Breast epithelium (tissue), 4 donors: ENCODE results near the gene RNF130. TPM values are rescaled to one million over a fixed set of nuclear protein-coding genes. Genes with fewer than 3 reads are reported as not detected.

Source experiments
- DNase-seq, 2 donors: peaks; one replicate each; pipeline ENCODE4 v3.0.0-alpha.2; 2019; ENCODE audit warnings: low spot score in 2 of 2
- H3K27ac ChIP-seq, 2 donors: fragments of 200-600 bp; sonication (generic) in 1 of 2; one replicate each; pipeline ENCODE4 v1.5.1; 2016 to 2019; ENCODE audit warnings: mild to moderate bottlenecking in 1 of 2
- H3K27me3 ChIP-seq, 2 donors: fragments of 200-600 bp; sonication (generic) in 1 of 2; one replicate each; pipeline versions ENCODE4 v1.5.1 to v1.6.0; 2017 to 2019; ENCODE audit warnings: control low read depth in 1 of 2, mild to moderate bottlenecking in 1 of 2
- H3K36me3 ChIP-seq: fragments of 200-600 bp; one replicate; pipeline ENCODE4 v1.5.1; 2019
- H3K4me1 ChIP-seq, 2 donors: fragments of 200-600 bp; sonication (generic); one replicate each; pipeline ENCODE4 v1.5.1; 2016 to 2019; ENCODE audit warnings: control low read depth in 1 of 2
- H3K4me3 ChIP-seq, 3 donors: fragments of 200-600 bp; sonication (generic); 1 replicate in 2 of 3; 2 replicates in 1 of 3; pipeline ENCODE4 v1.5.1; 2016 to 2019; ENCODE audit warnings: mild to moderate bottlenecking in 3 of 3, moderate library complexity in 2 of 3
- H3K9me3 ChIP-seq, 2 donors: fragments of 200-600 bp; sonication (generic) in 1 of 2; one replicate each; pipeline ENCODE4 v1.5.1; 2016 to 2019; ENCODE audit warnings: control low read depth in 1 of 2
- CTCF ChIP-seq, 3 donors: fragments of 450-650 bp; IDR thresholded peaks; one replicate each; pipeline ENCODE4 v1.5.1; 2016 to 2017; ENCODE audit warnings: antibody characterized with exemption in 3 of 3, mild to moderate bottlenecking in 3 of 3, moderate library complexity in 3 of 3
- POLR2A ChIP-seq: fragments of 450-650 bp; IDR thresholded peaks from one replicate; pipeline ENCODE4 v1.6.1; 2016; ENCODE audit warnings: antibody characterized with exemption, mild to moderate bottlenecking, moderate library complexity
- POLR2AphosphoS5 ChIP-seq, 3 donors: sonication (generic); formaldehyde crosslinking; IDR thresholded peaks; one replicate each; pipeline ENCODE4 v1.6.1; 2017; ENCODE audit warnings: antibody characterized with exemption in 3 of 3
- intact Hi-C: fragments of 100-400 bp; cut with DNase I; formaldehyde crosslinking; loops from one replicate; pipeline ENCODE4 v1.15.1; 2023; ENCODE audit warnings: low total_unique reads
- total RNA-seq, 3 donors: library from RNA; depleted of rRNA; stranded (reverse); fragments of >200 nt; gene quantifications; one replicate each; pipeline ENCODE4 v1.1.0, GENCODE V29; 2016

Gene RNF130
- total RNA-seq, 3 donors from 2014 or later, result 114 to 267 (median 143) TPM

GRCh38 chr5:180009581-180009980 is 62.0 kb downstream of the RNF130 start:
- Histone ChIP-seq H3K36me3 (no peaks in the 10 kb centered on the region), H3K27ac (no peak overlapping the region), H3K9me3 (no peaks in the 10 kb centered on the region), H3K27me3 (no peaks in the 10 kb centered on the region), H3K4me3 (no peak overlapping the region), H3K4me1 (no peaks in the 10 kb centered on the region)
- no peak for TF ChIP-seq POLR2AphosphoS5 (IDR thresholded peaks at IDR 0.05)
- no peak for DNase-seq
- intact Hi-C loops, result no loop called here

- intact Hi-C loops, result no loop called here
- DNase-seq, result no peak
- Histone ChIP-seq H3K4me3 (no peak overlapping the region), H3K36me3 (no peaks in the 10 kb centered on the region), H3K4me1 (no peaks in the 10 kb centered on the region), H3K9me3 (no peaks in the 10 kb centered on the region), H3K27me3 (no peaks in the 10 kb centered on the region), H3K27ac (no peak overlapping the region)
- TF ChIP-seq POLR2AphosphoS5 (IDR thresholded peaks at IDR 0.05), result no peak
- TF ChIP-seq POLR2A, result no peak
- TF ChIP-seq CTCF (IDR thresholded peaks at IDR 0.05), result no peak
These were observed 63.1 kb downstream of the RNF130 start for GRCh38 chr5:180008433-180008832.

- Histone ChIP-seq H3K36me3 (no peaks in the 10 kb centered on the region), H3K9me3 (no peaks in the 10 kb centered on the region), H3K4me1 (no peaks in the 10 kb centered on the region), H3K27ac (no peak overlapping the region), H3K27me3 (no peaks in the 10 kb centered on the region), H3K4me3 (no peak overlapping the region)
- no peak for TF ChIP-seq CTCF (IDR thresholded peaks at IDR 0.05)
- no peak for TF ChIP-seq POLR2AphosphoS5 (IDR thresholded peaks at IDR 0.05)
- no peak for TF ChIP-seq POLR2A
- no peak for DNase-seq
- intact Hi-C loops, result no loop called here
These were observed 64.0 kb downstream of the RNF130 start for GRCh38 chr5:180007582-180007981.

GRCh38 chr5:180006141-180006540 is 65.4 kb downstream of the RNF130 start:
- no peaks in the 10 kb centered on the region for H3K36me3 ChIP-seq
- no peak overlapping the region for H3K27ac ChIP-seq
- no peaks in the 10 kb centered on the region for H3K4me1 ChIP-seq
- intact Hi-C loops, result no loop called here
- H3K9me3 ChIP-seq, result no peaks in the 10 kb centered on the region
- no peak for DNase-seq
- no peak overlapping the region for H3K4me3 ChIP-seq
- no peak for TF ChIP-seq POLR2AphosphoS5 (IDR thresholded peaks at IDR 0.05)
- TF ChIP-seq POLR2A, result no peak
- no peak for TF ChIP-seq CTCF (IDR thresholded peaks at IDR 0.05)
- no peaks in the 10 kb centered on the region for H3K27me3 ChIP-seq

- no peak for TF ChIP-seq POLR2A
- no peak for TF ChIP-seq CTCF (IDR thresholded peaks at IDR 0.05)
- no peak for TF ChIP-seq POLR2AphosphoS5 (IDR thresholded peaks at IDR 0.05)
- H3K4me3 ChIP-seq, result no peak overlapping the region
- no peaks in the 10 kb centered on the region for H3K4me1 ChIP-seq
- DNase-seq, result no peak
- intact Hi-C loops, result no loop called here
- no peaks in the 10 kb centered on the region for H3K9me3 ChIP-seq
- no peaks in the 10 kb centered on the region for H3K27me3 ChIP-seq
- H3K36me3 ChIP-seq, result no peaks in the 10 kb centered on the region
- H3K27ac ChIP-seq, result no peak overlapping the region
These were observed 68.4 kb downstream of the RNF130 start for GRCh38 chr5:180003127-180003526.

GRCh38 chr5:180001742-180002141 is 69.8 kb downstream of the RNF130 start:
- no peaks in the 10 kb centered on the region for H3K36me3 ChIP-seq
- DNase-seq, result no peak
- H3K27ac ChIP-seq, result no peak overlapping the region
- TF ChIP-seq CTCF (IDR thresholded peaks at IDR 0.05), result no peak
- no peak for TF ChIP-seq POLR2AphosphoS5 (IDR thresholded peaks at IDR 0.05)
- no peak for TF ChIP-seq POLR2A
- H3K4me3 ChIP-seq, result no peak overlapping the region
- no peaks in the 10 kb centered on the region for H3K27me3 ChIP-seq
- intact Hi-C loops, result no loop called here
- H3K9me3 ChIP-seq, result no peaks in the 10 kb centered on the region
- no peaks in the 10 kb centered on the region for H3K4me1 ChIP-seq
